Sigmoid colon (tissue), 4 donors: ENCODE data around the gene MARCHF7.

Experiments
- CTCF ChIP-seq, 4 experiments: fragments of 450-650 bp in 3 of 4; fragments of 200-600 bp in 1 of 4; IDR thresholded peaks; one replicate each; pipeline ENCODE4 v1.5.1; 2016 to 2019; ENCODE audit warnings: antibody characterized with exemption in 4 of 4, mild to moderate bottlenecking in 3 of 4, moderate library complexity in 2 of 4
- EP300 ChIP-seq, 4 donors: sonication (generic); formaldehyde crosslinking; IDR thresholded peaks; one replicate each; pipeline ENCODE4 v1.6.1; 2017; ENCODE audit warnings: antibody characterized with exemption in 4 of 4
- POLR2A ChIP-seq, 2 donors: fragments of 450-650 bp; IDR thresholded peaks; one replicate each; pipeline ENCODE4 v1.6.1; 2016; ENCODE audit warnings: antibody characterized with exemption in 2 of 2, mild to moderate bottlenecking in 2 of 2, moderate library complexity in 2 of 2
- POLR2AphosphoS5 ChIP-seq, 4 donors: sonication (generic); formaldehyde crosslinking; IDR thresholded peaks; one replicate each; pipeline ENCODE4 v1.6.1; 2017; ENCODE audit warnings: antibody characterized with exemption in 4 of 4

- no peak for TF ChIP-seq POLR2AphosphoS5 (IDR thresholded peaks at IDR 0.05)
- TF ChIP-seq CTCF (IDR thresholded peaks at IDR 0.05) = no peak
- no peak for TF ChIP-seq POLR2A (IDR thresholded peaks at IDR 0.05)
- no peak for TF ChIP-seq EP300 (IDR thresholded peaks at IDR 0.05)
Observed at GRCh38 chr2:159711562-159712142, 654 bp upstream of the MARCHF7 start.
